Fibroblast of skin of right biceps (primary cell): Measurements from ENCODE around the gene MBL2.

Source experiments
- DNase-seq: peaks from one replicate; pipeline ENCODE4 v3.0.0-alpha.2; 2013

MBL2 gene

DNA sequence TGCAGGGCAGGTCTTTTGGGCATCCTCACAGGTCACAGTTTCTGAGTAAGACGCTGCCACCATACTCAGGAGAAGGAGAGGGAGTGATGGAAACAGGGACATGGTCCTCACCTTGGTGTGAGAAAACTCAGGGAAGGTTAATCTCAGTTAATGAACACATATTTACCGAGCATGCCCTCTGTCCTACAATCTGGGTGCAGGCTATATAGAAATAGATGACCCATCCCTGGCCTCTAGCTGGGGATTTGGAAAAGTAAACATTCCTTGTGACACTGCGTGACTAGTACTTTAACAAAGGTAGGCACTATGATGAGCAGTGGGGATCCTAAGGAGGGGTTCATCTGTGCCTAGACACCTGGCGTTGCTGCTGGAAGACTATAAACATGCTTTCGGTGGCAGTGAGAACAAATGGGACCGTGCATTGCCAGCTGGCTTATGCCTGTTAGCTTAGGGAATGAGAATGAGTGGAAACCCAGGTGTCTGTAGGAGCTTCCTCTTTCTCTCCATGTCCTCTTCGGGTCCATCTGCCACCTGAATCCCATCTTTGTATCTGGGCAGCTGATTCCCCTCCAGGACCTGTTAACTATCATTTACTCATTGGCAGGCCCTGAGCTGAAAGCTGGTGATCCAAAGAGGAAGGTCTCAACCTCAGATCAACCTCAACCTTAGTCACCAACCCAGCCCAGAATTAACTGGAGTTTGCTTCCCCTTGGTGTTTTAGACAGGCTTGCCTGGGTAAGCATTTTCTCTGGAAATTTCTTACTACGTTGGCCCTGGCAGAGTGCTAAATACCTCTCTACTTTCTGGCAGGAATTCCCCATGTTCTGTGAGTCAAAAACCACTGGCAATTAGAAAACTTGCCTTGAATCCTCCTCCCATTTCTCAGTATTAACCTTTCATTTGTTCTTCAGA, 794 bp downstream of the MBL2 start:
- no peak for DNase-seq

DNA sequence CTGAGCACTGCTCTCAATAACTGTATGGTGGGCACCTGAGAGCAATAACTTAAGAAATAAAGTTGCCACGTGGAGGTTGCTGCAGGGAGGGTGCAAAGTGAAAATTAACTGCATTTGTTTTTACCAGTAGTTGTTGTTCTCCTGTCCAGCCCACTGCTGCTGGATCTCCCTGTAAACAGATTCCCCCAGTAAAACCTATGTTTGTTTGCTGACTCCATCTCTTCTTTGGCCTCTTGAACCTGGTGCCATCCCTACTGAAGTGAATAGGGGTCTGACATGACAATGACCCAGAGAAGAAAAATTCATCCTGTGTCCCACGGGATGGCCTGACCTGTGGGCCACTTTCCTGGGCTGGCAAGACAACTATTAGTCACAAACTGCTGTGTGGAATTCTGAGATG, 1.7 kb downstream of the MBL2 start:
- no peak for DNase-seq

DNA sequence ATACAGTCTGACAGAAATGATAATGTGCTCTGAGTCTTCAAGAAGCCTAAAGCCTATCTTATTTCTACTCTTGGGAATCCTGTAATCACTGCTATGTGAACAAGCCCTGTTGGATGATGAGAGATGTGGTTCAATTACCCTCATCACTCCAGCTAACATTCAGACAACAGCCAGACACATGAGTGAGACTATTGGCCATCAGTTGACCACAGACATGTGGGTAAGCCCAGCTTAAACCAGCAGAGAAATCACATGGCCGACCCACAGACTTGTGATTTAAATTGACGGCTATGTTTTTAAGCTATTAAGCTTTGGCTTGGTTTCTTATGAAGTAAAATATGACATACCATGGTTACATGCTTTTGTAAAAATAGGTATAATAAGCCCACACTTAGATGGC, 2.6 kb downstream of the MBL2 start:
- DNase-seq = no peak

DNA sequence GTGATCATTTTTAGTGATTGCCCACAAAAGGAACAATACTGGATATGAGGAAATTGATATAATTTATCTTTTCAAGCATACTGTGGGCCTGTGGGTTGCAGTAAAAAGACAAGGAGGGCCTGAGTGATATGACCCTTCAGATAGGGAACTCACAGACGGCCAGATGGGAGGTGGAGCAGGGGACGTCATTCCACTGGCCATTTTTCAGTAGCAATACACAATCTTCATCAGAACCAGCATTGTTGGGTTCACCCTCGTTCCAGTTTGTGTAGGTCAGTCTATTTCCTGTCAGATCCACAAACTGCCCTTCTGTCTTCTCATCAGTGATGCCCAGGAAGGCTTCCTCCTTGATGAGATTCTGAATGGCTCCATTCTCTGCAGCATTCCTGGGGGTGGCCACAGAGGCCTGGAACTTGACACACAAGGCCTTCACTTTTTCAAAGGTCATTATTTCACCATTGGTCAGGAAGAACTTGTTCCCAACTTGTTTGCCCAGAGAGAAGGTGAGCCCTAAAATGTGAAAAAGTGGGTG, 4.5 kb downstream of the MBL2 start:
- DNase-seq = no peak

DNA sequence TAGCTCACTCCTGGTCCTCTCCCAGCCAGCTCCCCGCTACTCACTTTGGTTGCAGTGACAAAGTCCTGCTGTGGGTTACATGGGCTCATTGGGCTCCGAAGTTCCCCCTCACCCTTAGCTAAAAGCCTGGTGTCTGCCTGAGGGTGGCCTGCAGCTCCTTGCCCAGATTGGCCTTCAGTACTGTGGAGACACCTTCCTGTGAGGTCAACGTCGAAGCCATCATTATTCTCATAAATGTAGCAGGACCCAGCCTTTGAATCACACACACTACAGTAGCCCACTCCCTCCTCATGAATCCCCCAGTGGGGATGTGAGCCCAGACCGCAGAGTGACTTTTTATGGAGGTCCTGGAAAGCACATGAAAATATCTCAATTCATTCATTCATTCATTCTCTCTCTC, 10.5 kb downstream of the MBL2 start:
- no peak for DNase-seq

DNA sequence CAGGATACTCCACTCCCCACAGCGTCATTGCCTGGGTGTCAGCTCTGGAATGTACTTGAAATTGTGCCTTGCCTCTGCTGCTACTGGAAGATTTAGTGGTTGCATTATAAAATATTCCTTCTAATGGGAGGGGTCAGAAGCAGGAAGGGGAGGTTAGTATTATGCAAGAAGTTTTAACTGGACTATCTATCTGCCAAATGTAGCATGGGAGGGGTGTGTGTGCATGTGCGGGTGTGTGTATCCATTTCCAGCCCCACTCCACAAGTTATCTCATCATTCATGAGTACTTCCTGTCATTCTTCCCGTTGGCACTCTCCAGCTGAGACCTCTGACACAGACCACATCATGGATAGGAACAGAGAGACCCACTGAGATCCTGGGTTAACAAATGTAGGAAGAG, 13.4 kb downstream of the MBL2 start:
- no peak for DNase-seq

DNA sequence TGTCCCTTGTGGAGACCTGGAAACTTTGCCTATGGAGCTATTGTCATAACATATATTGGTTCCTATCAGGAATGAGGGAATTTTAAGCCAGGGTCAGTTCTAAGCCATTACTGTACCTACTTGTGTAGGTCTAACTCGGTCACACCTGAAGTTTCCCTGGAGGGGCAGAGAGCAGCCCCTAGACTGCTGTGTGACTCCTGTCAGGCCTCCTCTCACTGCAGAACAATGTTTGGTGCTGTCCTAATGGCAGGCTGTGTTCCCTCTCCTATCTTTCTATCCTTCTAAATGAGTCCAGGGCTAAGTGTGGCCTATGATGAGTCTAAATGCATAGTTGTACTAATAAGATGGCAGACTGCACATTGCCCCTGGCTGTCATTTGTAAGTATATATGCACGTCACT, 14.2 kb downstream of the MBL2 start:
- no peak for DNase-seq

DNA sequence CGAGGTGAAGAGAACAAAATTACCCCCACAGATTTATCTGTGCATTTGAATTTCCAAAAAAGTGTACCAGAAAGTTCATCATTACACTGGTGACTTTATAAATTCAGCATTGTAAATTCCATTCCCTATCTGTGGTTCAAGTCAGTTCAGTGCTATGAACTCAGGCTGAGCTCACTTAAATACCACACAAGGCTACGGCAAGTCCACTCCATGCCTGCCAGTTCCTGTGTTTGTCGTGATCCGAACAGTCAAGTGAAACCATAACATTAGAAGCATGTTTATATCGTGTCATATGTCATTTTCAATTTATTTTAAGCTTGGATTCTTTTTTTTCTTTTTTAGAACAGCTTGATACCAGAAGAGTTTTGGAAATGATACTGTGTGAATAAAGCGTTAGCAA, 14.8 kb downstream of the MBL2 start:
- DNase-seq = peak; percentile 29

DNA sequence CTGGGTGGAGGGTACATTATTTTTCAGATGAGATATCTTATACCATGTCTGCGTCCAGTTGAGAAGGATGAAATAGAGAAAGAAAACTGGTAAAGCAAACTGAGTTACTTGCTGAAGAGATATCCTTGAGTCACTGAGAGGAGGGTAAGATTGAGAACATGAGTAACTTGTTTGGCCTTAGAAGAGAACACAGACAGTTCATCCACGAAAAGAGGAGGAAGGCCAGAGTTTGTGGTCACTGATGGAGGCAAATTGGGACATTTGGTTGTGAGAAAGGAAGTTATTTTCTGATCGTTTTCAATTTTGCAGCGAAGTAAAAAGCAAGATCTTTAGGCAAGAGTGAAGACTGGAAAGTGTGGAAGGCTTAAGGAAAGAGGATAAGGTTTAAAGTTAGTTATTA, 15.6 kb downstream of the MBL2 start:
- no peak for DNase-seq

DNA sequence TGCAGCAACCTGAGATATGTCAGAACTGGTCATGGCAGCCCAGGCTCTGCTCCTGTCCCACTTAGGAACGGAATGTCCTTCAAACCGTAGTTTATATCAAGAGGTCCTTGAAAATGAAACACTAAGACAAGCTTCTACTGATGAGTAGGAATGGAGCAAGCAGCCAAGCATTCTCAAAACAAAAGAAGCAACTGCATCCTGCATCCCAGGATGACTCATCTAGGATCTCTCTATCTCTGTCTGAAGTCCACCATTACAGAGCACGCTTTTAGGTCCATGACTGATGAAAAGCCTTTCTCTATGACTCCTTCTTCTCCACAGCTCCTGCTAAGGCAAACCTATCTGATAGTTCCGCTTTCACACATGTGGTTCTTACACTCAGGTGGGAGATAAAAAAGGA, 16.3 kb downstream of the MBL2 start:
- DNase-seq = no peak

DNA sequence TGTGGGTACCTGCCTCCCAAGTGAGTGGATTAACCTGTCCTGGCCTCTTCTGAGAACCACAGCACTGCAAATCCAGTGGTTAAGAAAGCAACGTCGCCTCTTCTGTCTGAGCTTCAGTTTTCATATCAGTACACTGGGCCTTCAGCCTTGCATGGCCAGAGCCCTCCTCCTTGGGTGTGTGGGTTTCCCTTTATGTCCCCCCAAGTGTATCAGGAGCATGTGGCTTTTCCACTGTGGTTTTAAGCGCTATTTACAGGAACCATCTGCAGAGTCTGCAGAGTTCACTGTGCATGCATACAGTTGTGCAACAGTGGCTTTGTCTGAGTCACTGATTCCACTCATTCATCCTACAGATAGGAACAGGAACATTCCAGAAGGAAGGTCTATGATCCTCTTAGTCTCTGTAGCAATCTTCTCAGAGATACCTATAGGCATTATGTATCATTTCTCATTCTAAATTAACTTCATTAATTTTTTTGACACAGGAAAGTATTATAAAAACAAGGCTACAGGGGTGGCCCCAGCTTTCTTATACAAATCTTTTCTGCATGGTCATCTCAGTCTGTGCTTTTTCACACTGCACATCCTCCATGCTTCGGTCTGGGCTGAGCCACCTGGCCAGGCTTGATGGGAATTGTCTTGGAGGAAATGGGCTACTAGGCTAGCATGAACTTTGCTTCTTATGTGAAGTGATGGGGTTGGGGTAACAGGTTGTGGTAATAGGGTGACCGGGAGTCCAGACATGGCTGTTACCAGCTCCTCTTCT, 17.1 kb downstream of the MBL2 start:
- peak; percentile 77 for DNase-seq

DNA sequence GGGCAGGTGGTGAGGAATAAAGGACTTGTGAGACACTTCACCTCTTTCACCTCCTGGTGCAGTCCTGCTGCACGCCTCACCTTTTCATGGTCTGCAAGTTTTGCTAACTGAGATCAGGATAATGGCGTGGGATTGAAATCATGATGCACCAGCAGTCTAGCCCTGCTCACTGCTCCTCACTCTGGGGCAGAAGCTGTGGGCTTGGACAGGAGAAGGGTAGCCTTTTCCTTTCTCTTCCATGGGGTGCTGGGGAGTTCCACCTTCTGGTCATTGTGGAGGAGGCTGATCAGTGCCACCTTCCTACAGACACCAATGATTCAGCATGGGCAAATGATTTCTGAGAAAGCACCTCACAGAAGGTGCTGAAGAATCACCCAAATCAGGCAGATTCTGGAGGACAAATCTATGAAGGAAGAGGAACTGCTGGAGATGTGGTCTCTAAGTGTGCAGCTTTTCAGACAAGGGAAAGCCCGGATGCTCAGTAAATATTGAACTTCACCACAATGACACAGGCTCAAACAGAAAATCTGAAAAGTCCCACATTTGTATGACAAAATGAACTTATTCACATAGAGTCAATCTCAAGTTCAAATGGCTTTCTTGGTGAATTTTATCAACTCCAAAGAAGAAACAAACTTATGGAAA, 19.7 kb downstream of the MBL2 start:
- no peak for DNase-seq

DNA sequence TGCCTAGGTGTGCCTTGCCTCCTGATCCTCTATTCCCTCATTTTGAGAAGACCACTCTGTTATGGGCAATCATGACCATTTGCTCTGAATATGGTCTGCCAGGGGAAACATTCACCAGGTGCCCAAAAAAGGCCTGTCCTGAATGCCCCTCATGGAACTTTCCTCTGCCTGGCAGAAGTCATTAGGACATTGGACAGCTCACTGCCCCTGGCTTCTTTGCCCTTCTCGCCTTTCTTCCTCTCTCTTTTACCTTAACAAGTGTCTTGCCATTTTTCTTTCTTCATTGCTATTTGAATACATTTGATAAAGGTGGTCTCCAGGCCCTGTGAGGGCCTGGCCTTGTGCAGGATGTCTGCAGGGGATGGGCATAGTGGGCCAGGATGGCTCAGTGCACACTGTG, 20.3 kb downstream of the MBL2 start:
- no peak for DNase-seq

DNA sequence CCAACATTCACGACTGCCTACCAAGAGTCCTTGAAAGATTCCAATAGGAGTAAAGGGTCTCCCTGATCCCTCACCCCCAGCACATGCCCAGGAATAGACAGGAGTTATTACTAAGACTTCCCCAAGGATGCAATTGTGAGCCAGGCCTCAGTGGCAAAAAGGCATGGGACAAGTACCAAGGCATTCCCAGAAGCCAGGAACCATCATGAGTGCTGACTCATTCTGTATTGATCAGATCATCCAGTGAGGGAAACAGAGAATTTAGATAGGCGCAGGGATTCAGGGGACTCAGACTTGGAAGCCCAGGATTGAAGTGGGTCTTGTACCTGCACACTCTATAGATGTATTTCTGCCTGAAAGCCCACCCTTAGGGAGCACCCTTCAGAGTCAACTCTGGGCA, 21.2 kb downstream of the MBL2 start:
- no peak for DNase-seq

DNA sequence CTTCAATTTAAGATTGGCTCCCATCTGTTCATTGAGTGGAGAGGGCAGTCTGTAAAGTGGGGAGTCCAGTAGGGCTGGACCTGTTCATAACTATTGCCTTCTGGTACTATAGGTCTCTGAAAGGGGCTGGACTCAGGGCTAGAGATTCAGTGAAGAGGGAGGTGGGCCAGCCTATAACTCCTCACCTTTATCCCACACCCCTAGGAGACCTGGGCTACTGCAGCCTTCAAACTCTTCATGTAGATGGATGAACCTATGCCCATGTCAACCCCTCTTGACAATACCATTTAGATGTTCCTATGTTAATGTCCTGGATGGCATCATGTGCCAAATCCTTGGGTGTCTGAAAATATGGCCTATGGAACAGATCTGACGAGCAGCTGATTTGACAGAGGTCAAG, 22.0 kb downstream of the MBL2 start:
- DNase-seq = no peak

DNA sequence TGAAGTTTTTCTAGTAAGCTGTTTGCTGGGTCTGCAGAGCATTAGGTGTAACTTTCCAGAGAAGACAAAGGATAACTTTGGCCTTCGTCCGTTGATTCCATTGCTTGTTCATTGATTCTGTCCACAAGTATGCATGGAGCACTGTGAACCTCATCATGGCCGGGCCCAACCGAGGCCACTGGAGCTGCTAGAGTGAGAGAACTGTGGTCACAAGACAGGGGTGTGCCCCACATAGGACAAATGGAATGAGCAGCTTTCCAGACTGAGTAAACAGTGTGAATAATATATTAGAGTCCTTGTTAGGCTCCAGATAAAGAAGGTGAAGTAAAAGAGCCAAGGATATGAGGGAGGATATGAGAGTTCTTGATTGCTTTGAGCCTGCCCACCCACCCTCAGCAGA, 24.9 kb downstream of the MBL2 start:
- no peak for DNase-seq

DNA sequence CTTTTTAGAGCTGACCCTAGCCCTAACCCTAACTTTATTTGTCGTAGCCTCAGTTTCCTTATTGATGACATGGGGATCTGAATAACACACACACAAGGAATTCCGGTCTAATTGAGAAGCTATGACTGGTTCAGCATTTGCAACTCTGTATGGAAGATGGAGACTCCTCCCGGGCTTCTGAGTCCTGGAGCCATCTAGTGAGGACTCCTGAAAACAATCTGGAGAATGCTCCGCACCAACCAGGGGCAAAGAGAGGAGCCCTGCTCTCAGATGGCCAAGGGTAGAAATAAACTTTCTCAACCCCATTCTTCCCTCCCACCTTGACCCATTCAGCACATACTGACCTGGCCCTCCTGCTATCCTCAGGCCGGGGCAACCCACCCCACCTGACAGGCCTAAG, 26.4 kb downstream of the MBL2 start:
- DNase-seq = no peak

DNA sequence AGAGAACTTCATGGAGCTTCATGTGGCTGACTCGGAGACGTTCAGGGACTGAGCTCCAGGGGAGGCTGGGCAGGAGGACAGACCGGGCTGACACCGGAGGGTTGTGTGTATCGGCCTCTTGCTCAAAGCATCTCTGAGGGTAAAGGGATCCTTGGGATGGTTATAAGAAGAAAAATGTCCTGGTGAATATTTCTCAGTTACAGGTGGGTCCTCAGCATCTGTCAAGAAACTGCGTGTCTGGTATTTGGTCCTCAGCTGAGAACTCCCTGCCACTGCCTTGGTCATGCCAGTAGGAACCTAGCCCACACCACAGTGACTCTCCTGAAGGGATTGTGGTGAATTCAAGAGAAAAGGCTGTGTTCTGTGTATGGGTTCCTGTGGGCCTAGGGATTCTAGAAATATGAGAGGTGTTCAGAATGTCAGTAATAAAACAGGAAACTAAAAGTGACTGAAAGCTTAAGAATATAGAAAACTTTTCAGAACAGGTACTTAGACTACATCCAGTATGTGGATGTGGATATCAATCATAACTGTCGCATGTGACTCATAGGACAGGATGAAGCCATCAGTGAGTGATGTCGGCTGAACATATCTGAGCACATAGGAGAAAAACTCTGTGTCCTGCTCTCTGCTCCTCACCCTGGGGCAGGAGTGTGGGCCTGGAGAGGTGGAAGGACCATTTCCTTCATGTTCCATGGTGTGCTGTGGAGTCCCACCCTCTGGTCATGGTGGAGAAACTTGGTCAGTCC, 28.4 kb downstream of the MBL2 start:
- no peak for DNase-seq

DNA sequence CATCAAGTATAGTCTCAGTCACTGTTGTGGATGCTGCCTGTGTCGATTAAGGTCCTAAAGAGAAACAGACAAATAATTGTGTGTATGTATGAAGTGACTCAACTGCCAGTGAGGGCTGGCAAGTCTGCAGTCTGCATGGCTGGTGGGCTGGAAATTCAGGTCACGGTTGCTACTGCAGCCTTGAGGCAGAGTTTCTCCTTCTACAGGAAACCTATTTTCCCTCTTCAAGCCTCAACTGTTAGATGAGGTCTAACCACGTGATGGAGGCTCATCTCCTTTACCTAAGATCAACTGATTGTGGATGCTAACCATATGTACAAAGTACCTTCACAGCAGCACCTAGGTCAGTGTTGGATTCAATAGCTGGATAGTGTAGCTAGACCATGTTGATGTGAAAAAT, 29.9 kb downstream of the MBL2 start:
- DNase-seq = no peak

DNA sequence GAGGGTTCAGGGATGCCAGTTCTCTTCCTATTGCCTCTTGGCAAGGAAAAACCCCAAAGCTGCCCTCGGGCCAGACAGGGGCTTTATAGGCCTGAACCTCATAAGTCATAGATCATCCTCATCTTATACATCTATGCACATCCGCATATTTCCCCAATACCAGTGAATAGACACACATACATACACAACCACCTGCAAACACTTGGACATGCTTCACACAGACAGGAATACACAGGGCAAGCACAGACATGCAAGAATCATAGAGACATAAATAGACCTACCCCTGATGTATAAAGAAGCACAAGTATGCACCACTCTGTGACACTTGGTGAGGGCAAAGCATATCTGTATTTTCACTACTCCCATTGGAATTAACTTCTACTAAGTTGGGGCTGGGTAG, 30.7 kb downstream of the MBL2 start:
- DNase-seq = no peak

DNA sequence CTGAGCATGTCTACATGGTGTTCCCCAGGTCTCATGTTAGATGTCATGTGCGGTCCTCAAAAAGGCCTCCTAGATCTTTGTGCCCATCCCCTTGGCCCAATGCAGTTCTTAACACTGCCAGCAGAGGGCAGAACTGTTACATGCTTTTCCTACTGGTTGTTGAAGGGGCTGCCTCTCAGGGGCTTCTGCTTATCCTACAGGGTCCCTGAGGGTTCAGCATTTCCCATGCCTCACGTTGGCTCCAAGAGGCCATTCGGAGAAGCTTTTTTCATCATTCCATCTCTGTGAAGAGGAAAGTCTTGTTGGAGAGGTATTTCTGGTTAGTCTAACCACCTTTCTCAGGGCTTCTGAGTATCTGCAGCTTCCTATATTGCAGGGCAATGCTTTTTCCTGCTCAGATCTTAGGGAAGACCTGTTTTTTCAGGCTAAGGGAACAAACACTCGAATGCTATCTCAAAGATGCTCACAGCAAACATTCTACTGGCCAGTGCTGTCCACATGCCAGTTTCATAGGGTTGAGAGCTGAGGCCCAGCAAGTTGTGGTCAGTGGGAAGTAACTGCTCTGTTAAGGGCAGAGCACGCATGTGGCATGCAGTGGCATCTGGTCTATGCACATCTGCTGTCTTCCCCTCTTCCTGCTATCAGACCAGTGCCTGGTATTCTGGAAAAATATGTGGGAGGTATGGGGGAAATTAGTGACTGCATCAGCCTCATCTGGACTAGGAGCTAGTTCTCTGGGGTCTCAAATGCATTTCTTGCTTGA, 31.5 kb downstream of the MBL2 start:
- DNase-seq = peak; percentile 35

DNA sequence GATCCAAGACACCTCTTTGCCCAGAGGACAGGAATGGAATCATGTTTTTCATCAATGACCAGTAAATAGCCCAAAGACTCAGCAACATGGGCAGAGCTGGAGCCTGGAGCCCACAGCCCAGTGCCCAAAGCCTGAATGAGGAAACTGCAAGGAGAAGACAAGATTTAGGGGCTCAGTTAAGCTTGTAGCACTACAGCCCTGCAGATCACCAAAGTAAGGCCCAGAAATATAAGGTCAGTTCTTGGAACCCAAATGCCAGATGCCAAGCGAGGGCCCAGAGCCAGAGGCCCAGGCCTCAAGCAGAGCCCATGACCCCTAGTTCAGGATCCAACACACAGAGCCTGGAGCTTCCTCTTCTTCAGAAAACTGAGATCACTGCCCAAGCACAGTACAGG, 32.4 kb downstream of the MBL2 start:
- DNase-seq = no peak
